CD4-positive, alpha-beta T cell treated with Interleukin-12 subunit alpha and Interleukin-12 subunit beta, for 1 hour (primary cell): ENCODE results near the gene HDGFL3.
"Not testable (repeated sequence)": the region's sequence is repeated elsewhere in the genome, so short reads cannot be mapped to it uniquely, and the experiment has no call there.

Experiments
- DNase-seq: peaks from one replicate; pipeline ENCODE4 v3.0.0-alpha.2; 2020

Gene HDGFL3

DNA sequence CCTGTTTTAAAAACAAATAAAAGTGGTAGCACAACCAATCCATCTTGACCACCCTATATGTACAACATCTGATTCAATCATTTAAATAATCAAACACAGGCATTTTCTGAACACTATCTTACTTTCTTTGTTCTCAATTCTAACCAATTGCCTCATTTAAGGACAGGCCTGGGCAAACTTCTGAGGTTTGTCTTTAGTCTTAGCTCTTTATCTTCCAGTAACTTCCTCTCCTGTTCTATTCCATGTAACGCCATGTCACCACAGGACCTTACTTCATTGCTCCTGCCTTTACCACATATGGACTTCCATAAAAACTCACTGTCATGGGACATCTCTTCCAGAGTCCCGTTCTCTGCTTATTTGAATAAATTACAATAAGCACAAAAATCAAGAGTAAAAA lies 14.9 kb downstream of the HDGFL3 start:
- DNase-seq: no peak

DNA sequence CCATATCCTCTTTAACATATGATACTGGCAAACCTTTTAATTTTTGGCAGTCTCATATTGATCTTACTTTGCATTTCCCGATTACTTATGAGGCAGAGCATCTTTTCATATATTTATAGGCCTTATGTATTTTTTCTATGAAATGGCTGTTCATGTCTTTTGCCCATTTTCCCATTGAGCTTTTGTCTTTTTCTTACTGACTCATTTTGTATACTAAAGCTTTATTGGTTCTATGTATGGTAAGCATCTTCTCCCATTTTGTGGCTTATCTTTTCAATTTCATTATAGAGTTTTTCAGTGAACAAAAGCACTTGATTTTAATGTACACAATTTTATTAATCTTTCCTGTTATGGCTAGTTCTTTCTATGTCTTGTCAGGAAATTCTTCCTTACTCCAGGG lies 17.2 kb downstream of the HDGFL3 start:
- DNase-seq: no peak

DNA sequence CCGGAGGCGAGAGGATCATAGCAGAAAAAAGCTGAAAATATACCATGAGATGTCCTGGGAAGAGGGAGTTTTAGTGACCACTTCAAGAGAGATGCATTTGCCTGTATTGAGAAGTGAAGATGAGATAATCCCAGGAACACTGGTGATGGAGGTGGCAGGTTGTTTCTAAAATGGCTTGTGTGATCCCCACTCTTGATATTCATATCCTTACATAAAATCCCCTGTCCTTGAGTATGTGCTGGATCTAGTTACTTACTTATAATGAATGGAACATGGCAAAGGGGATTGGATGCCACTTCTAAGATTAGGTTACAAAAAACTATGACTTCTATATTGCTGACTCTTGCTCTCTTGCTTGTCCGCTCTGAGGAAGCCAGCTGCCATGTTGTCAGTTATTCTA lies 22.1 kb downstream of the HDGFL3 start:
- DNase-seq: no peak

DNA sequence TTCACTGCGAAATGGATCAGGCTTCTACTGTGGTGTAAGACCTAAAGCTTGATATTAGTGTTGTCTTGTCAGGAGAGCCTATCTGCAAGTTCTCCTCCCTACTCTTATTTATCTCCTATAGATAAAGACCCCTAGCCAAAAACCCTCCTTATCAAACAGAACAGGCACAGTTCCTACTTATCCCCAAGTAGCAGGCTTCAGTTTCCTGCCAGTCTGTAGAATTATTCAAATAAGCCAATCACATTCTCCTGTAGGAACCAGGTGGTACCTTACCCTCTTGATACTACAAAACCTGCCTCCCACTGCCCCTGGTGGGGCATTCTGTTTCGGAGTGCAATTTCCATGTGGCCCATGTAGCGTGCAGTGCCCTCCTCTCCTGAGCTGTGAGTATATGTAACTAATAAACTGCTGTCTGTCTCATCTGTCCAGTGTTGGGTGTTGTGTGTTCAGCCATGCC lies 28.7 kb downstream of the HDGFL3 start:
- DNase-seq: no peak

DNA sequence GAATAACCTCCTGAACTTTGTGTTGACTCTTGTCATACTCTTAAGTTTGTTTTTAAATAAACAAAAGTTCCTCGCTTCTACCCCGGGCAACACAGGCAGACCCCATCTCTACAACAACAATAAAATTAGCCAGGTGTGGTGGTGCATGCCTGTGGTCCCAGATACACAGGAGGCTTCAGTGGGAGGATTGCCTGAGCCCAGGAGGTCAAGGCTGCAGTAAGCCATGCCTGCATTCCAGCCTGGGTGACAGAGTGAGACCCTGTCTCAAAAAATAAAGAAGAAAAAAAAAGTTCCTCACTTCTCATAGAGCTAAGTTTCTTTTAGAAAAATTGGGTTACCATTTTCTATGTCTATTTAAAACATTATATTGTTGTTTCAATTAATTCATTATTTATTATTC lies 29.2 kb downstream of the HDGFL3 start:
- DNase-seq: no peak

DNA sequence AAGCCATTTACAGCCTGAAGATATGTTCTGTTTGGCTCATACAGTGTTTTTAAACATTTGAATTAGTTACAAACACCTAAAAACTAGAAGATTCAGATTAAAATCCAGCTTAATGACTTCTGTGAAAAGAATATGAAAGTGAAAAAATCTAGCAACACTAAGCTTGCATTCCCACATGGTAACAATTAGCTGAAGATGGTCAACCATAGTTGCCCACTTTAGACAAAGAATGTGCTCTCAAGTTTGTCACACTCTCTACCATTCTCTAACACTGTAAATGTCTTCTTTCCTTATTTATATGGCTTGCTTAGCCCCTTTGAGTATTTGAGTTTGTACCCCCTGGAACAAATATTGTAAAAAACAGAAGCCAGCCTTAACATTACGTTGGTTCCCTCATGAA lies 32.7 kb downstream of the HDGFL3 start:
- no peak for DNase-seq

DNA sequence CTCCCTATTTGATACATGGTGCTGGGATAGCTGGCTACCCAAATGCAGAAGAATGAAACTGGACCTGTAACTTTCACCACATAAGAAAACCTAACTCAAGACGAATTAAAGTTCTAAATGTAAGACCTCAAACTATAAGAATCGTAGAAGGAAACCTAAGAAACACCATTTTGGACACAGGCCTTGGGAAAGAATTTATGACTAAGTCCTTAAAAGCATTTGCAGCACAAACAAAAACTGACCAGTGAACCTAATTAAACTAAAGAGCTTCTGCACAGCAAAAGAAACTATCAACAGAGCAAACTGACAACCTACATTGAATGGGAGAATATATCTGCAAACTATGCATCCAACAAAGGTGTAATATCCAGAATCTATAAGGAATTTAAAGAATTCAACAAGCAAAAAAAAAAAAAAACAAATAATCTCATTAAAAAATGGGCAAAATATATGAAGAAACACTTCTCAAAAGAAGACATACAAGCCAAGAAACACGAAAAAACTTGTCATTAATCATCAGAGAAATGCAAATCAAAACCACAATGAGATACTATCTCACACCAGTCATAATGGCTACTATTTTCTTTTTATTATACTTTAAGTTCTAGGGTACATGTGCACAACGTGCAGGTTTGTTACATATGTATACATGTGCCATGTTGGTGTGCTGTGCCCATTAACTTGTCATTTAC lies 37.0 kb downstream of the HDGFL3 start:
- DNase-seq: no peak

DNA sequence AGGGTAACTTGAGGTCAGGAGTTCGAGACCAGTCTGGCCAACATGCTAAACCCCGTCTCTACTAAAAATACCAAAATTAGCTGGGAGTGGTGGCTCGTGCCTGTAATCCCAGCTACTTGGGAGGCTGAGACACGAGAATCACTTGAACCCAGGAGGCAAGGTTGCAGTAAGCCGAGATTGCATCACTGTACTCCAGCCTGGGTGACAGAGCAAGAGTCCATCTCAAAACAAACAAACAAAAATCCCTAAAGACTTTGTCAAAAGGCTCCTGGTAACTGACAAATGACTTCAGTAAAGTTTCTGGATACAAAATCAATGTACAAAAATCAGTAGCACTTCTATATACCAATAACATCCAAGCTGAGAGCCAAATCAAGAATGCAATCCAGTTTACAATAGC lies 38.0 kb downstream of the HDGFL3 start:
- not testable (repeated sequence) for DNase-seq

DNA sequence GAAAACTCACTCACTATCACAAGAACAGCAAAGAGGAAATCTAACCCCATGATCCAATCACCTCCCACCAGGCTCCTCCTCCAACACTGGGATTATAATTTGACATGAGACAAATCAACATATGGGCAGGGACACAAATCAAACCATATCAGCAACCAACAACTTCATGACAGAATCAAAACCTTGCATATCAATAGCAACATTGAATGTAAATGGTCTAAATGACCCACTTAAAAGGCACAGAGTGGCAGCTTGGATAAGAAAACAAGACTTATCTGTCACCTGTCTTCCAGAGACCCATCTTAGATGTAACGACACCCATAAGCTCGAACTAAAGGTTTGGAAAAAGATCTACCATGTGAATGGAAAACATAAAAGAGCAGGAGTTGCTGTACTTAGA lies 40.8 kb downstream of the HDGFL3 start:
- DNase-seq: no peak

DNA sequence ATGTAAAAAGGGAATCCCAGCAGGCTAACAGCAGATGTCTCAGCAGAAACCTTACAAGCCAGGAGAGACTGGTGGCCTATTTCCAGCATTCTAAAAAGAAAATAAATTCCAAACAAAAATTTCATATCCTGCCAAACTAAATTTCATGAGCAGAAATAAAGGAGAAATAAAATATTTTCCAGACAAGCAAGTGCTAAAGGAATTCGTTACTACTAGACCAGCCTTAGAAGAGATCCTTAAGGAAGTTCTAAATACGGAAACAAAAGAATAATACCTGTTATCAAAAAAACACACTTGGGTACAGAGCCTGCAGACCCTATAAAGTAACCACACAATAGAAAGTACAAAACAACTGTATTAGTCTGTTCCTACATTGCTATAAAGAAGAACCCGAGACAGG lies 41.4 kb downstream of the HDGFL3 start:
- DNase-seq: no peak

DNA sequence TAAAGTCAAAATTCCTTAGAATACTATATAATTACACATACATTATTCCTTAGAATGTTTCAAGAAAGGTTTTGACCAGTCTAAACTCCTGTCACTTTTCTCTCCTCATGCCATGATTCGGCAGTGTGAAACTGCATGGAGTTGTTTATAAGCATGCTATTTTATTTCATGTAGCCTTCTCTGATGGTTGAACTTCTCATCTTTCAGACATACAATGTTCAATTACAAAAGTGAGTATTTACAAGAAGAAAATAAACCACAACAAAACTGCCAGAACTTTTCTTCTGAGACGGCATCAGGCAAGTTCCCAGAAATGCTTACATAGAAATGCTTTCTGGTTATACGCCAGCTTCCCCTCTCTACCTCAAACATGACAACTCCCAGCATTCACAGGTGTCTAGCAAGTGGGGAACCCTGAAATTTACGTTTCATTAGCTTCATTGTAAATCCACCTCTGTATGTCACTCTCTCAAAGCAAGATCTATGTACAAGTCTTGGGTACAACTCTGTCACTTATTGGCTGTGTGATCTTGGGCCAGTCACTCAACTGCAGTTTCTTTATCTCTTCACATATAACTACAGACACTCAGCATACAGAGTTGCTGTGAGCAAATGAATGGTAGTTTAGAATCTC lies 42.7 kb downstream of the HDGFL3 start:
- DNase-seq: no peak

DNA sequence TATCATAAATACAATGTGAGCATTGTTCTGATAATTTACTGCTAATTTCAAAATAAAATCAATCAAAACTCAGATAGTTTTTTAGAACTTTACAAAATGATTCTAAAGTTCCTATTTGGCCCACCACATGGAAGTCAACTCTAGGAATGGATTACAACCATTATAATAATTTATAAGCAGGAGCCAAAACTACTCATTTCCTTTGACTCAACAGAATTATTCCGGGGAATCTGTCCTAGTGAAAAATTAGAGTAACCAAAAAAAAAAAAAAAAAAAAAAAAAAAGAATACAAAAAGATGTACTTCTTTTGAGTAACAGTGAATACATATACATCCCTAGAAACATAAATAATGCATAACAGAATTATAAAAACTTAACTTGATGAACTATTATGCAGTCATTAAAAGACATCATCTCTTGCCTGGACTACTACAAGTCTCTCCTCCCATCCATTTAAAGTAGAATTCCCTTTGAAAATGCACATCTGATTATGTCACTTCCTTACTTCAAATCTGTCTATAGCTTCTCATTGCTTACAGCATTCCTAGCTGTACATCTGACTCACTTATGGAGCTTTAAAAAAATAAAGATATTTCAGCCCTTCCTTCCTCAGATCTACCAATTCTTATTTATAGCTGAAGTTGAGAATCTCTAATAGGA lies 43.4 kb downstream of the HDGFL3 start:
- DNase-seq: no peak

DNA sequence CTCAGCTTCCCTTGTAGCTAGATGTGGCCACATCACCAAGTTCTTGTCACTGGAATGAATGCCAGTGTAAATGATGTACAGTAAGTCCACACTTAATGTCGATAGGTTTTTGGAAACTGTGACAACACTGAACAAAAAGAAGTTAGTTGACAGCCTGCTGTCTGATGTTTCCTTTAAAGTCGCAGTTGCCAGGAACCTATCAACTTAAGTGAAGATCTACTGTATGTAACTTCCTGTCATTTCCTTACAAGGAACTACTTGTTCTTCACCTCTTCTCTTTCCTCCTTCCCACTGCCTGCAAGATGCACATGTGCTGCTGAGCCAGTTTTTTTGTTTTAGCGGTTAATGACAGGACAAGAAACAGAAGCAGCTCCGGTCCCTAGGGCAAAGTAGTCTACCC lies 44.6 kb downstream of the HDGFL3 start:
- DNase-seq: no peak

DNA sequence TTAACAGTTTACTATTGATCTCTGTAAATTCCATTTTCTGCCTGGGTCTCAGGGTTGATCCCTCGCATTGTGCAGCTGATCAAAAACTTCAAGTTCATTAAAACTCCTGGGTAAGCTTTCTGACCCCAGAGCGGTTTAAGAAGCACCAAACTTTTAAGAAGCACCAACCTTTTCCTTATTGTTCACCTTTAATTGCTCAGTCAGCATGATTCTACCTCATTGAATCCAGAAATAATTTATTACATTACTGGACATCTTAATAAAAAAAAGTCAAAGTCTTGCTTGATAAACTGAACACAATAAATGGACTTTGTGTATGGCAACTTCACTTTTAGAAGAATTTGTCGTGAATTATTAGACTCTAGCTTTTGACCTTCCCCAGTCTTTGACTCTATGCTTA lies 46.9 kb downstream of the HDGFL3 start:
- no peak for DNase-seq

DNA sequence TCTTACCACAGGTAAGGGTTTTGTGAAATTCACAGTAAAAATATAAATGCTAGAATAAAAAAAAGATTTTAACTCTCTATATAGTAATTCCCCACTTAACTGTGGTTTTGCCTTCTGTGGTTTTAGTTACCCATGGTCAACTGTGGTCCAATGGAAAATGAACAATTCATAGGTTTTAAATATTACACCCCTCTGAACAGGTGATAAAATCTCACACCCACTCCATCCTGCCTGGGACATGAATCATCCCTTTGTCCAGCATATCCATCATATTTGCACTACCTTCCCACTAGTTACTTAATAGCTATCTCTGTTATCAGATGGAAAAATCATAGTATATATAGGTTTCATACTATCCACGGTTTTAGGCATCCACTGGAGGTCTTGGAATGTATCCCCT lies 49.2 kb downstream of the HDGFL3 start:
- DNase-seq: no peak

DNA sequence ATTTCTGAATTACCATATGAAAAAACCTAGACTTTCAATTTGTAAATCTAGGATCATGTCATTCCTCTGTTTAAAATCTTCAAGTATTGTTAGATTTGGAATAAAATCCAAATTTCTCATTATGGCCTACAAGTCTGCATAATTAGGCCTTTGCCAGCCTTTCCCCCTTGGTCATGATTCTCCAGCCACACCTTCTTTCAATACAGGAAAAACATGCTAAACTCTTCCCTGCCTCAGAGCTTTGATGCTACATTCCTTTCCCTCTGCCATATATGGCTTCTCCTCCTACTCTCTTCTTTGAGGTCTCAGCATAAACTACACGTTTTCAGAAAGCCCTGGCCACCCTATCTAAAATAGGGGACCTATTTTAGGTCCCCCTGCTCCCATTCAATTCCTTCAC lies 51.7 kb downstream of the HDGFL3 start:
- DNase-seq: no peak

DNA sequence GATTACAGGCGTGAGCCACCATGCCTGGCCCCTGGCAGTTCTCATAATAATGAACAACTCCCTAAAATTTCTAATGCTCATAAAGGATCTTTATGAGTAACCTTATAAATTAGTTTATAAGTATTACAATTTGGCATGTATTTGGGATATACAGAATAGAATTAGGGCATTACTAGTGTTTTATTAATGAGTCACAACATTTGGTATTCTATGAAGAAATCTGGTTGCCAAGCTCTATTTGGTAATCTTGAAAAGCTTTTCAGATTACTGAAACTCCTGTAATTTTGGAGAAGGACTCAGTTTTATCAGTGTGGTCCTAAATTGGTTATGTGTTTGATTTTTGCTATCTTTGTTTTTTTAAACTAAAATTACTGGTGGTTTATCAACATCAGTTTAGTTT lies 54.3 kb downstream of the HDGFL3 start:
- no peak for DNase-seq

DNA sequence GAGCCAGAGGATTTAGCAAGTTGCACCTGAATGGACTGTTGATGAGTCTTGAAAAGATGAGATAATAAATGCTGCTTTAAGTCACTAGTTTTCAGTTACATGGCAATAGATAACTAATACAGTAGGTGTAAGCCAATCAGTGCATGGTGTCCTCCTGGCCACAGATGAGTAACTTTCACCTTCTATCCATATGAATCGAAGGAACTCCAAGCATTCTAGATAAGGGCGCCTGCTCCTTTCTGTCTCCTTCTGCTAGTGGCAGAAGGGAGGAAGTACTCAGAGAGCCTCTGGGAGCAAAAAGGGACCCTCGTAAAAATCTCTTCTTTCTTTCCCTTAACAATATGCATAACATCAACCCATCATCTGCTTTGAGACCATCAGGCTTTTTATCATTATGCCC lies 62.9 kb downstream of the HDGFL3 start:
- no peak for DNase-seq

DNA sequence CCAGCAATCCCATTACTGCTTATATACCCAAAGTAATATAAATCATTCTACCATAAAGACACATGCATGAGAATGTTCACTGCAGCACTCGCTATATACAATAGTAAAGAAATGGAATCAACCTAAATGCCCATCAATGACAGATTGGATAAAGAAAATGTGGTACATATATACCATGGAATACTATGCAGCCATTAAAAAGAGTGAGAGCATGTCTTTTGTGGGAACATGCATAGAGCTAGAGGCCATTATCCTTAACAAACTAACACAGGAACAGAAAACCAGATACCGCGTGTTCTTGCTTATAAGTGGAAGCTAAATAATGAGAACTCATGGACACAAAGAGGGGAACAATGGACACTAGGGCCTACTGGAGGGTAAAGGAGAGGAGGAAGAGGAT lies 65.5 kb downstream of the HDGFL3 start:
- DNase-seq: not testable (repeated sequence)

DNA sequence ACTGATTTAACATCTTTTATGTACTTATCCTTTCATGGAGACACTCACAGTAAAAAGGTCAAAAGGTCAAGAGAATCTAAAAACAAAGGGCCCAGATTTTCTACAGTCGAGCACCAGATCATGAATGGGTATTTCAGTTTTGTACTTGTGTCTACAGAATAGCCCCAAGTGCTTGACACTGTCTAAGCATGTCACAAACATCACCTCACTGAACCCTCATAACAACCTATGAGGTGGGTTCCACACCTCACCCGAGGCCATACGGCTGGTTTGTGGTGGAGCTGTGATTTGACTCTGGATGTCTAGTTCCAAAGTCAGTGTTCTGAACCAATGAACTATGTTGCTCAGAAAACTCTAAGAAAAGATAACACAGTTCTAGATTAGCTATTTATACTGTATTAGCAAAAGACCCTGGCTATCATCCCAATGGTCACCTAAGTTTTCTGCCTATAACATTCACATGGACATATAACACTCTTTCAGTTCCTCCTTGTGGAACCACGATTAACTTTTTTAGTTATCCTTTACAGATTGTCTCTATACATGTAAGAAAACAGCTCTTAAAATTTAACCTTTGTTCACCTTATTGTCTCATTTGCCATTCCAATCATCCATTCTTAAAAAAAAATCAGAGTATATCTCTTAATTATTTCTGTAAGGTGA lies 74.6 kb downstream of the HDGFL3 start:
- DNase-seq: no peak

DNA sequence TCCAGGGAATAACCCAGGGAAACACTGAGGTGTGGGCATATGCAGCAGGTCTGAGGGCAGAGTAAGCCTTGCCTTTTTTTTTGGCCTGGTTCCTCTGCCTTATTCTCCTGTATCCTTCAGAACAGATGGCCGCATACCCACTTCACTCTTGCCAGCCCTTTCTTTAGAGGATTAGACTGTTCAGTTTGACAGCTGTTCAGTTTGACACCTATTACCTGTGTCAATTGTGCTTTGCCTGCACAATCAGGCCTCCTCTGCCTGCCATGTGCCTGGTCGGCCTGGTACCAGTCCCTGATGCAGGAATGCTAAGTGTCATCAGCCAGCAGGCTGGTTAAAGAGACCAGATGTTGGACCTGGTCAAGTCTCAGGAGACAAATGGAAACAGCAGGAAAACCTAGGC lies 77.8 kb downstream of the HDGFL3 start:
- DNase-seq: no peak

DNA sequence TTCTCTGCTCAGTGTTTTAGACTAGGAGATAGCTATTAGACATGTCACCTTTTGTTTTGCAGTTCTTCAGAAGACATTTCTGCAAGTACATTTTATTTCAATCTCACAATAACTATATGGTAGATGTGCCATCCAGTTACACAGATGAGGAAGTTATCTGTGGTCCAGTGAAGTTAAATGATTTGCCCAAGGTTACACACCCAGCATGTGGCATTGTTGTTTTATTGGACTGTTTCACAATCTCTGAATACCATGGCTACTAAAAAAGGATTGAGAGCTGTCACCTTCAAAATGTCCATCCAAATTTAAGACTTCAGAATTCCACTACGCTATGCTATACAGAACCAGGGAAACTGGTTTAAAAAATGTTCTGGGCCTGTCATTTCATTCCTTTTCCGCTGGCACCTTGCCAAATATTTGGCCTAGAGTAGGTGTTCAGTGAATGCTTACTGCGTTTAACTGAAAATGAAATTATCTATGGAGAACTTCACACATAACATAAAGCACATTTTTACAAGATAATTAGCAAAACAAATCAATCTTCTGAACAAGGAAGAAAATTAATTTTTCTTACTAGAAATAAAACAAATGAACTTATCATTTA lies 80.0 kb downstream of the HDGFL3 start:
- no peak for DNase-seq

DNA sequence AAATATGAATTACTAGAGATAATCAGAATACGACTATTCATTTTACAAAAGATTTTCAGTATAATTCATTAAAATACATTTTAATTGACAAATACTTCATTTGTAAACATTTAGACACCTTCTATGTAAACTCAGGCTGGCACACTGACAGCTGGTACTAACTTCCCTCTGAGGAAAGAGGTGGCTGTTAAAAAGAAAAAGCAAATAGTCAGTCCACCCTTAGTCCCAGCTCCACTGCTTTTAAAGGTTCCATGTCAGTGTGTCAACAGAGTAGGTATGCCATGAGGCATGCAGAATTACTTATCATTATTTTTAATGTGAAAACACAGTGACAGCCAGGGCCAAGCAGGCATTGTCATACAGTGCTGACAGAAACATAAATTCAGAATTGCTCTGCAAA lies 84.1 kb downstream of the HDGFL3 start:
- no peak for DNase-seq
